NCI-H1417 (cell line): ENCODE measurements around the gene SELENOF.
A peak's percentile ranks its signal among the peaks of the same experiment; 100 is the strongest.
"Not testable (repeated sequence)": the region's sequence is repeated elsewhere in the genome, so short reads cannot be mapped to it uniquely, and the experiment has no call there.

Experiments used
- DNase-seq, 3 experiments: peaks; one replicate each; lab custom pipeline; 2025; lab: John Stamatoyannopoulos, UW

SELENOF gene

GRCh38 chr1:86858524-86859261 is 55.2 kb downstream of the SELENOF start:
- DNase-seq, result no peak

- DNase-seq, result no peak
These were observed 57.7 kb downstream of the SELENOF start for GRCh38 chr1:86856196-86856595.

- no peak for DNase-seq
These were observed 59.6 kb downstream of the SELENOF start for GRCh38 chr1:86854352-86854751.

GRCh38 chr1:86852782-86853408 is 61.0 kb downstream of the SELENOF start:
- no peak for DNase-seq

- DNase-seq, result no peak
These were observed 61.6 kb downstream of the SELENOF start for GRCh38 chr1:86852289-86852688.

GRCh38 chr1:86849756-86850155 is 64.2 kb downstream of the SELENOF start:
- DNase-seq, result no peak

- no peak for DNase-seq
These were observed 65.3 kb downstream of the SELENOF start for GRCh38 chr1:86848654-86849053.

GRCh38 chr1:86846164-86846647 is 67.7 kb downstream of the SELENOF start:
- no peak for DNase-seq

GRCh38 chr1:86845514-86845913 is 68.4 kb downstream of the SELENOF start:
- no peak for DNase-seq

GRCh38 chr1:86841116-86841515 is 72.8 kb downstream of the SELENOF start:
- DNase-seq, result no peak

GRCh38 chr1:86833461-86834215 is 80.3 kb downstream of the SELENOF start:
- peak; percentile 58 to 88 (median 70) for DNase-seq

- DNase-seq, result no peak
These were observed 81.5 kb downstream of the SELENOF start for GRCh38 chr1:86832433-86832832.

- DNase-seq, result no peak
These were observed 84.6 kb downstream of the SELENOF start for GRCh38 chr1:86829321-86829720.

GRCh38 chr1:86828024-86828423 is 85.9 kb downstream of the SELENOF start:
- DNase-seq, result no peak

- no peak for DNase-seq
These were observed 87.1 kb downstream of the SELENOF start for GRCh38 chr1:86826856-86827255.

GRCh38 chr1:86825319-86825718 is 88.6 kb downstream of the SELENOF start:
- DNase-seq, result no peak

GRCh38 chr1:86823821-86824500 is 90.0 kb downstream of the SELENOF start:
- peak; percentile 27 to 41 (median 31) for DNase-seq

GRCh38 chr1:86823386-86823785 is 90.5 kb downstream of the SELENOF start:
- DNase-seq, result no peak

- peak in 1 of 3 experiments; percentile 41 for DNase-seq
These were observed 91.5 kb downstream of the SELENOF start for GRCh38 chr1:86822459-86822858.

GRCh38 chr1:86821956-86822355 is 92.0 kb downstream of the SELENOF start:
- no peak for DNase-seq

- DNase-seq, result not testable (repeated sequence)
These were observed 94.0 kb downstream of the SELENOF start for GRCh38 chr1:86819970-86820369.

- DNase-seq, result peak in 1 of 3 experiments; percentile 20
These were observed 96.6 kb downstream of the SELENOF start for GRCh38 chr1:86817246-86817826.
